ENCODE results near the gene VSTM2L.

Gene VSTM2L

DNA sequence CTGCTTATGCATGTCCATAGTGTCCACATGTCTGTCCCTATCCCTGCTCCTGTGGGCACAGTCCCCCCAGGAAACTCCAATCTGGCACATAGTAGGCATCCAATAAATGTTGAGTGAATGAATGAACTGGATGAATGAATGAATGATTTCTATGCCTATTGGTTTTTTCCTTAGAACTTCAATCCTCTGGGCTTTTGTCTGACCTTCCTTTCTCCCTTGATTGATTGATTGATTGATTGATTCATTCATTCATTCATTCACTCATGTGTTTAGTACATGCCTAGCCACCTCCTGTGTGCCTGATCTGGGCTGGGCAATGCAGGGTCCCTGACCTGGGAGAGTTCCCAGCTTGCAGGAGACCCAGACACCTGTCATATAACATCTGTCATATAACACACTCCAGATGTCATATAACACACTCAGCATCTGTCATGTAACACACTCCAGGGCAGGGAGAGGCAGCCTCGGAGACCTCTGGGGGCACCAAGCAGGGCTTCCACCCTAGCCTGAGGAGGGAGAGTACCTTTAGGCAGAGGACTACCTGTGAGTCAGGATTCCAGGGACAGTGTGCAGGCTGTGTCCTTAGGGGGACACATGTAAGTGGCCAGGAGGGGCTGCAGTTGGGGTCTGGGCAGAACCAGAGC is 17.9 kb downstream of the VSTM2L start:
- DNase-seq = no peak

DNA sequence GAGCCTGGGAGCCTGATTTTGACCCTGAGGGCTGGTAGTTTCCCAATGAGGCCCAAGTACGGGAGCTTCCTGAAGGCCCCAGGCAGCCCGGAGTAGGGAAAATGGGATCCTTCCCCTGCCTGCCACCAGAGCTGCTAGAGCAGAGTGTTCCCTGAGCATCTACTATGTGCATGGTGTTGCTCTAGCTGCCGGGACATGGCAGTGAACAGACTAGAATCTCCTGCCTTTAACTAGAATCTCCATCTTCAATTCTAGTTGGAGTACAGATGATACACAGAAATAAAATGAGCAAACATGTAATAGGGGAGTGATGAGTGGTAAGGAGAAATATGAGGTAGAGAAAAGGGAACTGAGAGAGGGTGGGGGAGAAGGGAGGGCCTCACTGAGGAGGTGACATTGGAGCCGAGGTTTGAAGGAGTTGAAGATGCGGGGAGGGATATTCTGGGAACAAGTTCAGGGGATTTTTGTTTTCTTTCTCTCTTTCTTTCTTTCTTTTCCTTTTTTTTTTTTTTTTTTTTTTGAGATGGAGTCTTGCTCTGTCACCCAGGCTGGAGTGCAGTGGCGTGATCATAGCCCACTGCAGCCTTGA is 18.5 kb downstream of the VSTM2L start:
- no peak for DNase-seq

DNA sequence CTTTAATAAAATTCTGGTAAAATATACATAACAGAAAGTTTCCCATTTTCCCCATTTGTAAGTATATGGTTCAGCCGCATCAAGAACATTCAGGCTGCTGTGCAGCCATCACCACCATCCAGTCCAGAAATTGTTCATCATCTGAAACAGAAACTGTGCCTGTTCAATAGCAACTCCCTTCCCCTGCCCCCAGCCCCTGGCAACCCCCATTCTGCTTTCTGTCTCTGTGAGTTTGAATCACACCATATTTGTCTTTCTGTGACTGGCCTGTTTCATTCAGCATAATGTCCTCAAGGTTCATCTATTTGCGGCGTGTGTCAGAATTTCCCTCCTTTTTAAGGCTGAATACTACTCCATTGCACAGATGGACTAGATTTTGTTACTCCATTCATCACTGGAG is 19.1 kb downstream of the VSTM2L start:
- no peak for DNase-seq

DNA sequence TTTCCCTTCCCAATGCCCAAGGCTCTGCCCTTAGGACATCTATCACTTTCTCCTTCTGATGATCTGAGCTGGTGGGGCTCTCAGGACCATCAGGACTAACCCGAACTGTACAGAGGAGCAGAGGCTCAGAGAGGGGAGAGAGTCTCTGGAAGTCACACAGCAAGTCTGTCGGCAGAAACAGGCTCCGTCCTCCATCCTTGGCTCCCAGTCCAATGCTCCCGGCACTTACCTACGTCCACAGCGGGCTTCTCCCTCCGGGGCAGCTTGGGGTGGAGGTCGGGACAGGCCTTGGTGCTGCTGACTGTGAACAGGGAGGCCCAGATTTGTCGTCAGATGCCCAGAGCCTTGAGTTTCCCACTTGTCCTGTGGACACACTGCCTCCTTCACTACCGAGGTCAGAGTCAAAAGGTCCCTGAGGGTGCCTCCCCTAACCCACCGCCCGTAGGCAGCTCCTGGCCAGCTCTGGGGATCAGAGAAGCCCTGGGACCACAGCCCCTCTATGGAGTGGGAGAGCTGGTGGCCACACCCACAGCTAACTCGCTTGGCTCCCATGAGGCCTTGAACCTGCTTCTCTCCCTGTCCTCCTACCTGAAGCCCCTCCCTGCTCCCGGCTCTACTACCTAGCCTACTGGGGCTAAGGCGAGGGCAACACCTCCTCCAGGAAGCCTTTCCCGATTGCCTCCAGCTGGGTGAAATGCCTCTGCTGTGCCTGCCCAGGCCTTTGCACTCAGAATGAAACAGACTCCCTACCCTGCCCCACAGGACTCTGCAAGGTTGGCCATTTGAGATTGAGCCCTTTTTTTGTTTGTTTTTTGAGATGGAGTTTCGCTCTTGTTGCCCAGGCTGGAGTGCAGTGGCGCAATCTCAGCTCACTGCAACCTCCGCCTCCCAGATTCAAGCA is 22.6 kb downstream of the VSTM2L start:
- no peak for DNase-seq

DNA sequence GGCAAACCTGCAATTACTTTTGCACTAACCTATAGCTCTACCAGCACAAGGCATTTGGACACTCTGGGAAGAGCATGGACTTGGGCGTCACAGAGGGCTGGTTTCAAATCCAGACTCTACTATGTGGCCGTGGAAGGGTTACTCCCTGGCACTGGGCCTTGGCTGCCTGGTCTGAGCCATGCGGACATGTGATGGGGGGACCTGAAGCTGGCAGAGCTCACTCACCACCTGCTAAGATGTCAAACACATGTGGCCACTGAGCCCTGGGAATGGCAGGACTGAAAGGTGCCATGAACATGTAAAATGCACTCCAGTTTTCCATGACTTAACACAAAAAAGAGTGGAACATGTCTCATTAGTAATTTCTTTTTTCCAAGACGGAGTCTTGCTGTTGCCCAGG is 23.7 kb downstream of the VSTM2L start:
- DNase-seq = no peak

DNA sequence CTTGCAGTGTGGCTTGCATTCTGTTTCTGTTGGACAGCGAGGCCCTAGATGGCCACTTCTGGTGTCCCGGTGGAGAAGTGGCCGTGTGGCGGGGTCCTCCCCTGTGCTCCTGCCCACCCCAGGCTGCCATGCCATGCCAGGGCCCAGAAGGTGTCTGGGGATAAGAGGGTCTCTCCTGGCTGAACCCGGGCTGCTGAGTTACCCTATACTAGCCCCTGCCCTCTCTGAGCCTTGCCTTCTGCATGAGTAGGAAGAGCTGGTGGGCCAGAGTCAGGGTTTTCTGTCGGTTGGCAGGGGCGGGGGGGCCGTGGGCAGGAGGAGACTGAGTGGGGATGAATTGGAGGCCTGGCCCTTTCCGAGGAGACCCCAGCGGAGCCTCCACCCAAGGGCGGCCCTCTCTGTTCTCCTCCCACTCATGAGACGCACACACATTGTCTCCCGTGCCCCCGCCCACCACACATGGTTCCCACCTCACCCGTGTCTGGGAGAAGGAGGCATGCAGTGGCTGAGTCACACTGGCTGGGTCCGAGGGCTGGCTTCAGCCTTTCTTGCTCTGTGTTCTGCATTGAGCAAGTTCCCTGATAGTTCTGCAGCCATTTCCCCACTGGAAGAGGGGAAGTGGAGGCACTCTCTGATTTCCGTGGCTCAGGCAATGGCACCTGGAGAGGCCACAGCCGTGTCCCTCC is 24.6 kb downstream of the VSTM2L start:
- DNase-seq = no peak

DNA sequence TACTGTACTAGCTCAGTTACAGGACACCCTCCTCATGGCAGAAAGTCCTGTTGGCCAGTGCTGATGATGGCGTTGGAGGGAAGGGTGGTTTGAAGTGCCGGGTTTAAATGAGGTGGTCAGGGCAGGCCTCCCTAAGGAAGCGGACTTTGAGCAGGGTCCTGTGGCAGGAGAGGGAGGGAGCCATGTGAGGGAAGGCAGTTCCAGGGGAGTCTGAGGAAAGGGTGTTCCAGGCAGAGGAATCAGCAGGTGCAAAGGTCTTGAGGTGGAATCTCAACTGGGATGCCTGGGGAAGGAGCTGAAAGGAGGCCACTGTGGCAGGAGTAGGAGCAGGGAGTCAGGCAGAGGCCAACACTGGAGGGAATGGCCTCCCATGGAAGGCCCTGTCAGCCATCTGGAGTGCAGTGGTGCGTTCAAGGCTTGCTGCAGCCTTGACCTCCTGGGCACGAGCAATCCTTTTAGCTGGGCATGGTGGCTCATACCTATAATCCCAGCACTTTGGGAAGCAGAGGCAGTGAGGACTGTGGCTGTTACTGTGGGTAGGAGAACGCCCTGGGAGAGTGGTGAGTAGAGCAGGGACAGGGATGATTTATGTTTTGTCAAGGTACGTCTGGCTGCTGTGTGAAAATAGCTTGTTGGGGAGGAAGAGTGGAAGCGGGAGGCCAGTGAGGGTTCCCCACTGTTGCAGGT is 26.2 kb downstream of the VSTM2L start:
- no peak for DNase-seq

DNA sequence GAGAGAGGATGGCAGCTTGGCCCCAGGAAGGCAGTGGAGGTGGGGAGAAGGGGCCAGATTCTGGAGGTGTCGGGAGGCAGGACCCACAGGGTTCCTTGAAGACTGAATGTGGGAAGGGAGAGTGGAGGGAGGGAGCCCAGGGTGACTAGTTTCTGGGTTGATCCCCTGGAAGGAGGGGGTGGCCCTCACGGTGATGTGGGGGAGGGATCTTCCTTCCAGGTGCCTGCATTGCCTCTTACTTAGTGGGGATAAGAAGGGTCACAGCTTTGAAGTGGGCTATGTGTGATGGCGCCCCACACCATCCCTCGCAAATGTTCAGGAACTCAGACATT is 26.7 kb downstream of the VSTM2L start:
- DNase-seq = no peak

DNA sequence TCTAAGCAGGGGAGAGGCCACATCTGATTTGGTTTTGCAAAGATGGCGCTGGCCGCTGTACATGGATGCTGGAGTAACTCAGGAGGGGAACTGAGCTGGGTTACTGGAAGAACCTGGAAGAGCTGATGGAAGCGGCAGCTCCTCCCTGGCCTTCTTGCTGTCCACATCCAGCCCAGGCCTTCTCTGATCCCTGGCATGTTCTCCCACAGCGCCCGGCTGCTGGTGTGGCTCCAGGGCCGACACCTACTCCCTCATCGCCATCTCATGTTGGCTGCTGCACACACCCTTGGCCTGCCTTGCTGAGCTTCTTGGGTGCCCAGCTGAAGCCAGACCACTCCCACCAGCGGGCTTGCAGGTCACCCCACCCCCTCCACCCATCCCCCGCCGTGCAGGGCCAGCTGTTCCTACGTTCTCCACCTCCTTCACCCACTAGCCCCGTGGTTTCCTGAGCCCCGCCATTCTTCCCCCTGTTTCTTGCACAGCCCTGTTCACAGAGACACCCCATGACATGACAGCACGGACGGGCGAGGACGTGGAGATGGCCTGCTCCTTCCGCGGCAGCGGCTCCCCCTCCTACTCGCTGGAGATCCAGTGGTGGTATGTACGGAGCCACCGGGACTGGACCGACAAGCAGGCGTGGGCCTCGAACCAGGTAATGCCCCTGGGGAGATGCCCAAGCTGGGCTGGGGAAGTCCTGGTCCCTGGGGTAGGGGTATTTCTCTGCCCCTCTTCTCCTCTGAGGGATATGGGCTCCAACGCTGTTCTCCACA is 28.4 kb downstream of the VSTM2L start:
- DNase-seq = no peak

DNA sequence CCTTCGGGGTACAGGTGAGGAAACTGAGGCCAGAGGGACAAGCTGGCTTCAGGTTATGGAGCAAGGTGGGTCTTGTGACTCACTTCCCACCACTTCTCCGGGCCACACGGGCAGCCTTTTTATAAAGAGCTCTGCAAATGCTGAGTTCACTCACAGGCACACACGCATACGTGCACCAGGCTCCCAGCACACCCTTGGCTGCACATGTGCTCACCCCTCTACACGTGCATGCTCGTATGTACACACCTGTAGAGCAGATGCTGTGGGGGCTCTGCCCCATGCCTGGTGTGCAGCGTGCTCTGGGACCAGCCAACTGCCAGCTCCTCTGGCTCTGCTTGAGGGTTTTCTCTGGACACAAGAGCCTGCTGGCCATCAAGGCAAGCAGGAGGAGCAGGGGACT is 29.1 kb downstream of the VSTM2L start:
- DNase-seq = no peak

DNA sequence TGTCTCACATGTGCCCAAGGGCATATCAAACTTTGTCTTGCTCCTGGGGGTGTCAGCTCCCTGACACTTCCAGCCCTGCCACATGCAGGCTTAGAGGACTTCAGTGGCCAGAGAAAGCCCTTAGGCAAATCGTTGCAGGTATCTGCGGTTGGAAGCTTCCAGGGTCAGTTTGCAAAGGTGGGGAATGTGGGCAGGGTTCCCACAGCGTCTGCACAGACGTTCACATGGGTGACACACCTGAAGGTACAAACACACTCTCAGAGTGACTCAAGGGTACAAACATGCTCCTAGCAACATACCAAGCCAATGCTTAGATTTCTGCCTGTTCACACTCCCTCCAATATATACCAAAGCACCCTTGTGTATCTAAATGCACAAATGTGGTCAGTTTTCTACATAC is 30.0 kb downstream of the VSTM2L start:
- no peak for DNase-seq

DNA sequence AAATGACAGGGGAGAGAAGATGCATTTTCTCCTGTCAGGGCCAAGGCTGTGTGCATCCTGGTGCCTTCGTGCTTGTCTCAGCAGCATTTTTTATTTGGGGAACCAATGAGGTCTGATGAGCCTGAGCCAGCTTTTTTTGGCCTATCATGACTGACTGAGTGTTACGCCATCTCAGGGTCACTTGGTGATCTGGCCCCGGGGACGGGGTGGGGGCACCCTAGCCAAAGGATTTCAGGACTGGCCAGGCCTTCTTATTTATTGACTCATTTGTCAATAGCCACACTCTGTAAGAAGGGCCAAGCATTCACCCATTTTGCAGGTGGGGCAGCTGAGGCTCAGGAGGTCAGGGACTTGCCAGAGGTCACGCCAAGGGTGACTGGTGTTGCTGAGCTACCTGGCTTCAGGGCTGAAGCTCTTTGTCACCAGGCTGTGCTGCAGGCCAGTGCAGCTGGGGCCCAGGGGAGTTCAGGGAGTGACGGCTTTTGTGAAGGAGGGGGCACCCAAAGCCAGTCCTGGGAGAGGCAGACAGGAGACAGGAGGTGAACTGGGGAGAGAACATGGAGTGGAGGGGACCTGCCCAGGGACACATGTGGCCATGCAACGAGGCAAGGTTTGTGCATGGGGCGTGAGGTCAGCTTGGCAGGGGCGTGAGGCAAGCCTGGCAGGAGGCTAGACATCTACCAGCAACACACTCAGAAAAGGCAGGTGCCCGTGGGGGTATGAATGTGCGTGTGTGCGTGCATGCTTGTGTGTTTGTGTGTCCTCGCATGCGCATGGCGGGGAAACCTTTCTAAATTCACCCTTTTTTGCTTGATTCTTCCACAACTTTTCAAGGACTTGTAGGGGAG is 31.1 kb downstream of the VSTM2L start:
- no peak for DNase-seq

DNA sequence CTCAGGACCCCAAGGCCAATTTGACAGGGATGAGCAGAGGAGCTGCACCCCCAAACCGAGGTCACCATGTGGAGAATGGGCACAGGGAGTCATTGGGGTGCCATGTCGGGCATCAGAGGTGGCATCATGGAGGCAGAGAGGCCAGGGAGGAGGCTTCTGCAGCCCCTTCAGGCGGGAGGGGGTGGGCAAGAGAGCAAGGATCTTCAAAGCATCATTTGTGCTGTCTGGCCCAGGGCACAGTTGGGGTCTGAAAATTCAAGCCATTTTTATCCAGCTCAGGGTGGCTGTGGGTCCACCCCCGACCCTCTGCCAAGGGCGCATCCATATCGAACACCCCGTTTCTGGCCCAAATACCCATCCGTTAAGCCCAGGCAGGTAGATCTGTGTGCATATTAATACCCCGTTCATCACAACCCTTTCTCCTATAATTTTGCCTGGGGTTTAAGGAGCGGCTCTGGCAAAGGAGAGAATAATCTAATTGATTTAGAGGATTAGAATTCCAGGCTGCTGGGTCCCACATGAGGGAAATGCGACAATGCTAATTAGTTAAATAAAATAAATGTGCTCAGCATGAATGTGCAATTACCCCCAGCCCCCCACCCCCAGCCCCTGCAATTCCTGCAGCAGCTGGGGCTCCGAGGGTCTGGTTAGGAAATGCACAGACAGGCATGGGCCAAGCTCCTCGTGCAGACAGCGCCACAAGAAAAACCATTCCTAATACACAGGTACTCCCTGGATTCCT is 31.9 kb downstream of the VSTM2L start:
- no peak for DNase-seq

DNA sequence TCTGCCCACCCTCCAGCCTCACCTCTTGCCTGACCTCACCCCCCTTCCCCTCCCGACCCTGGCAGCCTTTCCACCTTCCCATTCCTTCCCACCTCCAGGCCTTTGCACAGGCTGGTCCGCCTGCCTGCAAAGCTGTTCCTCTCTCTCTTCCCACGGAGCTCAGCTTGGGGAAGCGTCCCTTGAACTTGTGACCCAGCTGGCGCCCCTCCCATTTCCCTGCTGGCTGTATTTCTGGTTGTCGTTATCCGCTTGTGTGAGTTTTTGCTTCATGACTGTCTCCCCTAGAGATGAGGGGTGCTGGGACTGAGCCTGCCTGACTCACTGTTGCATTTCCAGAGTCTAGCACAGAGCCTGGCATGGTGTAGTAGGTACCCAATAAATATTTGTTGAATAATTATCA is 32.5 kb downstream of the VSTM2L start:
- DNase-seq = no peak

DNA sequence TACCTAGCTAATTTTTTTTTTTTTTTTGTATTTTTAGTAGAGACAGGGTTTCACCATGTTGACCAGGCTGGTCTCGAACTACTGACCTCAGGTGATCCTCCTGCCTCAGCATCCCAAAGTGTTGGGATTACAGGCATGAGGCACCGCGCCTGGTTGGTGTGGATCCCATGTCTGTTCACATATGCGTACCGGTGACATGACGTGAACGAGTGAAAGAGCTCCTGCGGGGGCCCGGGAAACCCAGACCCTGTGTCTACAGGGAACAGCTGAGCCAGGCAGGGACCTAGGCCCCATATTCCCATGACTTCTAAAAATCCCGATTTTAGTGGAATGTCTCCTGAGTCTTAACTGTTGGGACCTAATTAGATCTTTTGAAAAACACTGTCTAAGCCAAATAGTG is 33.1 kb downstream of the VSTM2L start:
- no peak for DNase-seq

DNA sequence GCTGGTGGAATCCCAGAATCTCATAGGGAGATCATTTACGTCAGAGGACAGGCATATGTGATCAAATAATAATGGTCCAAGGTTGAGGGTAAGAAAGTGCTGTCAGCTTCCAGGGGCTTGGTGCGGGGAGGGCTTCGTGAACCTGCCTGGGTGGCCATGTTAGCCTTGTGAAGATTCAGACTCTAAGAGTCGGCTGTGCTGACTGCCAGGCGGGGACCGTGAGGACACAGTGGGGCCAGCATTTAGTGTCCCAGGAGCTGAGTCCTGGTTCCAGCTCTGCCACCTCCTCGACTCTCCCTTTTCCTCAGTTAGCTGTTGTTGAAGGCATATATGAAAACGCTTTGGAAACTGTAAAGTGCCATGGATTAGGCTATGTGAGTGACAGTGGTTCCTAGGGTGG is 33.5 kb downstream of the VSTM2L start:
- no peak for DNase-seq

DNA sequence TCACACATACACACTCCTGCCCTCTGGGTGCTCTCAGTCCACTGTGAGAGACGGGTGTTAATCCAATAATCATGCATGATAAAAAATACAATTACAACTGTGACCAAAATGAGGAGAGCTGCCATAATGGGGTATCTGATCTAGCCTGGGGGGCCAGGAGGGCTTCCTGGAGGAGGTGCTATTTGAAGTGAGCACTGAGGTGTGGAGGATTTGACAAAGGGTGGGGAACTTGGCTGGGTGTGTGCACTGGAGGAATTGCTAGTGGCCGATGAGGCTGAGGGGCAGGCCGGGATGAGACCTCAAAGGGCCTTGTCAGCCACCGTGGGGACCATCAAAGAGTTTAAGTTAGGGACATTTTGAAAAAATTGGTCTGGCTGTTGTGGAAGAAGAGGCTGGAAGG is 34.8 kb downstream of the VSTM2L start:
- DNase-seq = no peak

DNA sequence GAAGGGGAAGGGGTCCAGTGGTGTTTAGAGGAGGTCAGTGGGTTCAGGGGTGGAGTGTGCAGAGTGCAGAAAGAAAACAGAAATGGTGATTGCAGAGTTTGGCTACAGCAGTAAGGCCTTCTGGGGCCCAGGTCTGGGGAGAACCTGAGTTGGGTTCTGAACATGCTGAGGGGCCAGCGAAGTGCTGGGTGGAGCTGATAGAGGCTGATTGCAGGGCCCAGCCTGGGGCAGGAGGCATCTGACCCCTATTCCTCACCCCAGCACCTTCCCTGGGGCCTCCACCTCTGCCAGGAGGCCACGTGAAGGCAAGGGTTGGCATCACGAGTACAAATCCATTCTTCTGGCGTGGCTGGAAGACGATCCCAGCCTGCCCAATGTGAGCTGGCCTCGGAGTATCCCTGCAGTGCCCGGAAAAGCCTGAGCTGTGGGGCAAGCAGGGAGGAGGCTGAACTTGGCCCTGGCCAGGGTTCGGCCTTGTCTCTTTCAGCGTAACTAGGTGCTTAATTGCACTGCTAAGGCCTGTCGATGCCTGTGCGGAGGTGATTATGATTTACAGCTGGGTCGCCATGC is 35.3 kb downstream of the VSTM2L start:
- no peak for DNase-seq

DNA sequence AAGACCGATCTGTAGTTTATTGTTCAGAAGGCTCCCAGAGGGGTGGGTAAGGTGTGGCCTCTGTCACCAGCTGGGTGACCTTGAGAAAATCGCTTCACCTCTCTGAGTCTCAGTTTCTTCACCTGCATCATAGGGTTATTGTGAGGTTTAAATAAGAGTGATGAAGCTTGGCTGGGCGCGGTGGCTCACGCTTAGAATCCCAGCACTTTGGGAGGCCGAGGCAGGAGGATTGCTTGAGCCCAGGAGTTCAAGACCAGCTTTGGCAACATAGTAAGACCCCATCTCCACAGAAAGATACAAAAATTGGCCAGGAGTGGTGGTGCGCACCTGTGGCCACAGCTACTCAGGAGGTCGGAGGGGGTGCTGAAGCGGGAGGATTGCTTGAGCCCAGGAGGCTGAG is 36.0 kb downstream of the VSTM2L start:
- no peak for DNase-seq

All from NCI-H2029 (cell line).